ENCODE data around the gene ZMYND8. TPM values are rescaled to one million over a fixed set of nuclear protein-coding genes. Genes with fewer than 3 reads are reported as not detected.

ZMYND8 gene
- polyA plus RNA-seq, 1 donor from 2014 or later: 16.8 TPM

GRCh38 chr20:47198996-47199552, 157.4 kb downstream of the ZMYND8 start:
- Histone ChIP-seq H3F3A (ENCODE audit: insufficient read depth, low read length, poor library complexity, severe bottlenecking) (no peaks in the 10 kb centered on the region), H3K27me3 (ENCODE audit: insufficient read depth, low read depth, low read length) (no peaks in the 10 kb centered on the region)
- TF ChIP-seq CTCF (IDR thresholded peaks at IDR 0.05; ENCODE audit: poor library complexity, severe bottlenecking) (no peak), POLR2AphosphoS5 (IDR thresholded peaks at IDR 0.05) (no peak)

GRCh38 chr20:47198254-47198671, 158.2 kb downstream of the ZMYND8 start:
- Histone ChIP-seq H3K4me2 (ENCODE audit: low read length) (no peak overlapping the region), H3K9me2 (ENCODE audit: insufficient read depth, low read length) (no peaks in the 10 kb centered on the region), H3K9me3 (ENCODE audit: low read length) (no peaks in the 10 kb centered on the region), H3K36me3 (ENCODE audit: insufficient read depth, low read length) (no peaks in the 10 kb centered on the region), H3K4me3 (ENCODE audit: low read length) (no peak overlapping the region), H3K79me2 (replicated peaks; ENCODE audit: insufficient read depth, low read length) (no peaks in the 10 kb centered on the region), H3K27me3 (ENCODE audit: insufficient read depth, low read depth, low read length) (no peaks in the 10 kb centered on the region), H3F3A (ENCODE audit: insufficient read depth, low read length, poor library complexity, severe bottlenecking) (no peaks in the 10 kb centered on the region), H2AFZ (ENCODE audit: low read depth, low read length) (no peak overlapping the region), H3K9ac (ENCODE audit: low read length) (no peak overlapping the region), H4K20me1 (ENCODE audit: insufficient read depth) (no peaks in the 10 kb centered on the region), H3K27ac (ENCODE audit: low read length) (no peak overlapping the region)
- TF ChIP-seq EP300 (conservative IDR thresholded peaks at IDR 0.05; ENCODE audit: poor library complexity, severe bottlenecking): no peak
- no peak for TF ChIP-seq EZH2 (IDR thresholded peaks at IDR 0.05; ENCODE audit: borderline replicate concordance, insufficient read depth, low read length, poor library complexity, severe bottlenecking)
- no peak for TF ChIP-seq CTCF (IDR thresholded peaks at IDR 0.05; ENCODE audit: poor library complexity, severe bottlenecking)
- TF ChIP-seq TAF1 (IDR thresholded peaks at IDR 0.05; ENCODE audit: low read depth): no peak
- TF ChIP-seq RAD21 (conservative IDR thresholded peaks at IDR 0.05): no peak
- TF ChIP-seq SMC3 (conservative IDR thresholded peaks at IDR 0.05; ENCODE audit: poor library complexity): no peak
- TF ChIP-seq REST (IDR thresholded peaks at IDR 0.05; ENCODE audit: borderline replicate concordance): no peak

More at GRCh38 chr20:47198996-47199552, 157.4 kb downstream of the ZMYND8 start:
- Histone ChIP-seq H3K36me3 (ENCODE audit: insufficient read depth, low read length) (no peaks in the 10 kb centered on the region), H3K4me2 (ENCODE audit: low read length) (no peak overlapping the region), H3K9me3 (ENCODE audit: low read length) (no peaks in the 10 kb centered on the region), H3K27ac (ENCODE audit: low read length) (no peak overlapping the region), H3K9ac (ENCODE audit: low read length) (no peak overlapping the region), H2AFZ (ENCODE audit: low read depth, low read length) (no peak overlapping the region), H3K9me2 (ENCODE audit: insufficient read depth, low read length) (no peaks in the 10 kb centered on the region), H3K4me3 (ENCODE audit: low read length) (no peak overlapping the region), H3K79me2 (replicated peaks; ENCODE audit: insufficient read depth, low read length) (no peaks in the 10 kb centered on the region), H4K20me1 (ENCODE audit: insufficient read depth) (no peaks in the 10 kb centered on the region)
